HG03439 (cell line): ENCODE results near the gene TCF3.

Source experiments
- ATAC-seq: cut with Tn5 transposase; IDR thresholded peaks from one replicate; pipeline ENCODE4 v1.9.1; 2021; ENCODE audit warnings: mild to moderate bottlenecking, moderate library complexity; ENCODE audit not compliant: unreplicated experiment

Gene TCF3

GRCh38 chr19:1567116-1567847 is 85.1 kb downstream of the TCF3 start:
- no peak for ATAC-seq

GRCh38 chr19:1566392-1567115 is 85.9 kb downstream of the TCF3 start:
- ATAC-seq: no peak

GRCh38 chr19:1563251-1563650 is 89.2 kb downstream of the TCF3 start:
- ATAC-seq: no peak

- ATAC-seq: no peak
Measured at GRCh38 chr19:1561236-1561842, 91.1 kb downstream of the TCF3 start.

GRCh38 chr19:1560286-1560882 is 92.0 kb downstream of the TCF3 start:
- ATAC-seq: no peak
